ENCODE results near the gene MYOM3.
"Not testable (repeated sequence)": the region's sequence is repeated elsewhere in the genome, so short reads cannot be mapped to it uniquely, and the experiment has no call there.

The MYOM3 gene

DNA sequence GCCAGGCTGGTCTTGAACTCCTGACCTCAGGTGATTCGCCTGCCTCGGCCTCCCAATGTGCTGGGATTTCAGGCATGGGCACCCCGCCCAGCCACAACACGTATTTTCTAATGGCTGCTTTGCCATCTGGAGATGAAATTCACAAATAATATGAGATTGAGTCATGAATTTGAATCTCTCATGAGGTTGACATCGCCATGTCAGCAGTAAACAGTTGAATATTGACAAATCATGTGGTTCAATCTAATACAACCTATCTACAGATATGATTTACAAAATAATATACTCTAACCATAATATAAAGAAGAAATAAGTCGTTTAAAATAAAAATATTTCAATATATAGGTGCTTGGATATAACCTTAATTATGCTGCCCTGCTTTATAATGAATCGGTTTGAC lies 42.1 kb downstream of the MYOM3 start:
- DNase-seq: no peak

DNA sequence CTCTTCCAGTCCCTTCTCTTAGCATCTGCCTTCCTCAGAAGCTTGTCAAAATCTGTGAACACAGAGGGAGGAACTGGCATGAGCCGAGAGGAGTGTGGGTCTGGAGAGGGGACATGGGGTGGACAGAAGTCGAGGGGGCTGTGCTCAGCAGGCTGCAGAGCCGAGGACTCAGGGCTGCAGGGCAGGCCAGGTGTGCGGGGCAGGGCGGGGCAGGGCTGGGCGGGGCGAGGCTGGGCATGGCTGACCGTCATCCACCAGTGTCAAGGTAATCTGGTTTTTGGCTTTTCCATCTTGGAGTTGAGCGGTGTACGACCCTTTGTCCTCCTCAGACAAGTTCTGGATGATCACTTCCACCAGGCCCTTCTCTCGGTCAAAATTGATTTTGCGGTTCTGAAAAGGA lies 44.0 kb downstream of the MYOM3 start:
- no peak for DNase-seq

DNA sequence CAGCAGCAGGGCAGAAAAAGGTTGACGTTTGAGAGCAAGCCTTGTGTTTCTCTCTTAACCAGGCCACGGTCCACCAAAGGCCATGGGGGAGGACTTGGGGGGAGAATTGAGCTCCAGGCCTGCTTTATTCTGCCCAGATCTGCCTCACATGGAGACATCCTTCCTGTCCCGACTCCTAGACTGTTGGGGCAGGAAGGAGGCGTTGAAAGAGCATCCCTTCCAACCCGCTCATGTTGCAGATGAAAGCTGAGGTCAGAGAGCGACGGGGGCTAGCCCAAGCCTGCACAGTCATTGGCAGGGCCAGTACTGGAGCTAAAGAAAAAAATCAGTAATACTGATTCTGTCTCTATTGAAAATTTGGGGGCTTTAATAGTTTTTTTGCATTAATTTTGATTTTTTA lies 46.6 kb downstream of the MYOM3 start:
- no peak for DNase-seq

DNA sequence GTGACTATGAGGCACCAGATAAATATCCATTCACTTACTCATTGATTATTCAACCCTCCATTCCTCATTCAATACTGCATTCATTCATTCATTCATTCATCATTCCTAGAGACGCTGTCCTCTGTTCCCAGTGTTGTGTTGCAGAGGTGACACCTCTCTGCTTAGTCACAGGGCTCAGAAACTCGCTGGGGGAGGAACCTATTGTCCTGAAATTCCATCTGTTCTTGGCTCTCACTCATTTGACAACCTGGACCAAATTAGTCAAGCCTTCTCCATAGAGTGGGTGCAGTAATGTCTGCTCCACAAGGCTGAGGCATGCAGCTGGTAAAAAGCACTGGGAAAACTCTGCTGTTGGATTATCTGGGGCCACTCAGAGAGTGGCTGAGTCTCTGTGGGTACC lies 49.7 kb downstream of the MYOM3 start:
- DNase-seq: no peak

DNA sequence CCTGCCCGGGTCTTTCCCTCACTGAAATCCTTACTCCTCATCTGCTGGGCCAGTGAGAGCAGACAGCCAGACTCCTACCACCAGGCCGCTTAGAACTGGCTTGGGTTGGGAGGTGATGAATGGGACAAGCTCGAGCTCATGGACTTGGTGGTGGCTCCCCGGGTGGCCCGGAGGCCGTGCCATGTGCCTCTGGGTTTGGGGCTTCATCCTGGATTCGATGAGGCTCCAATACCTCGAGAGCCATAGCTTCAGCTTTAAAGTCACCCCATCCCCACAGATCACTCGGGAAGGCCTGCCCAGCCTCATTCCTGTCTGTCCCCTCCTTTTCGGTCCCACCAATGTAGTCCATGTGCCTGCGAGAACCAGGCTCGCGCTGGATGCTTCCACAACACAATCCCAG lies 51.5 kb downstream of the MYOM3 start:
- DNase-seq: no peak

DNA sequence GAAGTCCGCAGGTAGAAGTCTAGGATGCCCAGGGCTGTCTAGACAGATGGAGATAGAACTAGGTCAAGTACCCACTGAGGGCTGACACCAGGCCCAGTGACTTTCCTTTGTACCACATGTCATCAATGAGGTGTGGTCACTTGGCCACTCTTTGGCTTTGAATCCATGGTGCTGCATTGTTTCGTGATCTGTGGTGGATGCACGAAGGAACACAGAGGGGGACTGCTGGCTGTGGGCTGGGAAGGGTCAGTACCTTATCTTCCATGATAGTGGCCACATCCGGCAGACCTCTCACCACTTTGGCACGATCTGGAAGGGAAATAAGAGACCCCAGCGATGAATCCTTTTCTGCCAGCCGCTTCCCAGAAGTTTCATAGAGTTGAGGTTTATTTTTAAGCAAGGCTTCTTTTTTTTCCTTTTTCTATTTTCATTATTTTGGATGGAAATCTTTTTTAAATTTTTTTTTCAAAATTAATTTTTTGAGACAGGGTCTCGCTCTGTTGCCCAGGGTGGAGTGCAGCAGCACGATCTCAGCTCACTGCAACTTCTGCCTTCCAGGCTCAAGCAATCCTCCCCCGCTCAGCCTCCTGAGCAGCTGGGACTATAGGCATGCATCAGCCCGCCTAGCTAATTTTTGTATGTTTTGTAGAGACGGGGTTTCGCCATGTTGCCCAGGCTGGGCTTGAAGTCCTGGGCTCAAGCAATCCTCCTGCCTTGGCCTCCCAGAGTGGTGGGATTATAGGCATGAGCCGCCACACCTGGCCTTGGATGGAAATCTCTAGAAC lies 53.1 kb downstream of the MYOM3 start:
- no peak for DNase-seq

DNA sequence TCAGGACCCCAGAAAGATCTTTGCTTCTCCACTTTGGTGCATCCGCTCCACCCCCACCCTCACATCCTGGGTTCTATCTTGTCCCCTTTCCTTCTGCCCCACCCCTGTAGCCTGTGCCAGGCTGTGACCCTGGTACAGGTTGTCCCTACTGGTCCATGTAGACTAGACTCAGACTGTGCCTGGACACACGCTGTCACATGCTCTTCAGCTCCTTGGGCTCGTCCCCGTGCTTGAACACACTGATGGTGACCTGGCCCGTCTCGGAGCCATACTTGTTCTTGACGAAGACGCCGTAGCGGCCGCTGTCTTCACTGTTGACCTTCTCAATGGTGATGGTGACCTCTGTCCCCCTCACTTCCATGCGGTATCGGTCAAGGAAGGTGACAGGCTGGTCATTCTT lies 54.8 kb downstream of the MYOM3 start:
- no peak for DNase-seq

DNA sequence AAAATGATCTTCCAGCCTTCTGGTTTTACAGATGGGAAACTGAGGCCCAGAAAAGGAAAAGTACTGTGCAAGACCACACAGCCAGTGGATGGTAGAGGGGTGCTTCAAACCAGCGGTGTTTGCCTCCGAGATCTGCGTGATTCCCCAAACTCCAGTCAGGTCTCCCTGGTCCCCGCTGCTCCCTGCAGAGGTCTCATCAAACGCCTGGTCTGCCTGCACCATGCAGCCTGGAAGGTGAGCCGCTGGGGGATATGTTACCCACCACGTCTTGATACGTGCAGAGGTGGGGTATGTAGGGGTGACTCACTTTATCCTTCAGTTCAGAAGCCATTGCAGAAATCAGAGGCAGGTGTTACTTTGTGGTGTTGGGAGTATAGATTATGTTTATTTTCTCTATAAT lies 56.3 kb downstream of the MYOM3 start:
- no peak for DNase-seq

DNA sequence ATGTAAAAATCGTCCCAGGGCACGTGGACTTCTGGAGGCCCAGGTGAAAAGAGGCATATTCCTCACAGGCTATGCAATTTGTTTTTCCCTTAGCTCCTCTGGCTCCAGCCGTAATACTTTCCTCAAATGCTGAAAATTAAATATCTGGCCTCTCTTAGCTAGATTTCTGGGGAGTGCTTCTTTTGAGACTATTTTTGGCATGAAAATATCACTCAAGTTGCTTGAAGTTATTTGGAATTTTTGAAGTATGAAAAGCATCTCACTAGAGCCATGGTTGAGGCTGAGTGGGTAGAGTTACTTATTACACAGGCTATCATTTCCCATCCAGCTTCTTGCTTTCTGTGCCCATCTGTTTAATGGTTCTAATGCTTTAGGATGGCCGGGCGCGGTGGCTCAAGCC lies 59.7 kb downstream of the MYOM3 start:
- peak; percentile 12 for DNase-seq

DNA sequence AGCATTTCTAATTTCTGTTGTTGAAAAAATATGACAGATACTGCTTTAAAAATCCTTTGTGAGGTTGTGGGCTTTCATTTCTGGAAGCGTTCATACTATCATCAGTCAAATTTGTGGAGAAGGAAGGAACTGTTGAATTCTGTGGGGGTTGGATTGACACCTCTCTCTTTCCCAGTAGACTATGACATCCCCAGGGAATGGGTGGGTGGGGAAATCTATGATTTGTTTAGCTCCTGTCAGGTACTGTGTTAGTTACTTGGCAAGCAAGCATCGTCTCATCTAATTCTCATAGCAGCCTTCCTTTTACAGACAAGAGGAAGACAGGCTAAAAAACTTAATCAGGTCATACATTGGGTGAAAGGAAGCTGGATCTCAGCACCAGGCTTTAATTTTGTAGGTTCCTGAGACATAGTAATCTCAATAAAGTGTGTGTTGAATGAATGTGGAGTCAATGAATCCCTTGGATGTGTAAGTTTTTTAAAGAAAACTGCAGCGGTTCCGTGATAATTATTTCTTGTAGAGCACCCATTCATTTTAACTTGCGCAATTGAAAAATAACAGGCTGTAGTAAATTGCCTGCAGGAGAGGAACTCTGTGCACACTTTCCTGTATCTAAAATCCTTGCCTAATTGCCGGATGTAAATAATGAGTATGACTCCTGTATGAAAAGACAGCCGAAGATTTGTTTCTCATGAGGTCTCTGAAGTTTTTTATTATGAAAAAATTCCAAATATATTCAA lies 60.6 kb downstream of the MYOM3 start:
- no peak for DNase-seq

DNA sequence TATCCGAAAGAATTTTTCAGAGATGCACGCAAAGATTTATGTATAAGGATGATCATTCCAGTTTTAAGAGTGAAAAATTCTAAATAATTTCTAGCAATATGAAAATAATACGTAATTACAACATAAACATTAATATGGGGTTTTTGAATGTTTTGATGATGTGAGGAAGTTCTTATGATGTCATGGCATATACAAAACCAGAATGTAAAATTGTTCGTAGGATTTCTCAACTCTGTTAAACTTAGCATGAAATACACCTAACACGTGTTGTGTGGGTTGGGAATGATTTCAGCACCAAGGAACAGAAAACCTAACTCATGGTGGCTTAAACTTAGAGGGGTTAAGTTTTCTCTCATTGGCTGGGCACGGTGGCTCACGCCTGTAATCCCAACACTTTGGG lies 62.2 kb downstream of the MYOM3 start:
- no peak for DNase-seq

DNA sequence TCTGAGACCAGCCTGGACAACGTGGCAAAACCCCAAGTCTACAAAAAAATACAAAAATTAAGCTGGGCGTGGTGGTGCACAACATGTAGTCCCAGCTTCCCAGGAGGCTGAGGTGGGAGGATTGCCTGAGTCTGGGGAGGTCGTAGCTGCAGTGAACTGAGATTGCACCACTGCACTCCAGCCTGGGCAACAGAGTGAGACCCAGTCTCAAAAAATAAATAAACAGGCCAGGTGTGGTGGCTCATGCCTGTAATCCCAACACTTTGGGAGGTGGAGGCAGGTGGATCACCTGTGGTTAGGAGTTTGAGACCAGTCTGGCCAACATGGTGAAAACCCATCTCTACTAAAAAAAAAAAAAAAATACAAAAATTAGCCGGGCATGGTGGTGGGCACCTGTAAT lies 63.0 kb downstream of the MYOM3 start:
- DNase-seq: not testable (repeated sequence)

DNA sequence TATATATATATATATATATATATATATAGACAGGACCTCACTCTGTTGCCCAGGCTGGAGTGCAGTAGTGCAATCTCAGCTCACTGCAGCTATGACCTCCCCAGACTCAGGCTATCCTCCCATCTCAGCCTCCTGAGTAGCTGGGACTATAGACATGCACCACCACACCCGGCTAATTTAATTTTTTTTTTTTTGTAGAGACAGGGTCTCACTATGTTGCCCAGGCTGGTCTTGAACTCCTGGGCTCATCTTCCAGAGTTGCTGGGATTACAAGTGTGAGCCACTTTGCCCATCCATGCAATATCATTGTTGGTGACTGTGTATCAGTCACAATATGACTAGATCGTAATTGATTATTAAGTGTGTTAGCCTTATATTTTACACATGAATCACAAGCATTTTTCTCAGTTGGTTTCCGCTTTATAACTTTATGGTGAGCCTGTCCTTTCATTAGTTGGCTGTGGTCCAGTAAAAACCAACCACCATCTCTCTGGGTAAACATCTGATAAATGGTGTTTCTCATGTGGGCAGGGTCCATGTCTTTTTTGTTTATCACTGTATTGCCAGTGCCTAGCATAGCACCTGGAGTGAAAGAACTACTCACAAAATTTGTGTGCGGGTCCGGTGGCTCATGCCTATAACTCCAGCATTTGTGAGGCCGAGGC lies 63.6 kb downstream of the MYOM3 start:
- DNase-seq: no peak

DNA sequence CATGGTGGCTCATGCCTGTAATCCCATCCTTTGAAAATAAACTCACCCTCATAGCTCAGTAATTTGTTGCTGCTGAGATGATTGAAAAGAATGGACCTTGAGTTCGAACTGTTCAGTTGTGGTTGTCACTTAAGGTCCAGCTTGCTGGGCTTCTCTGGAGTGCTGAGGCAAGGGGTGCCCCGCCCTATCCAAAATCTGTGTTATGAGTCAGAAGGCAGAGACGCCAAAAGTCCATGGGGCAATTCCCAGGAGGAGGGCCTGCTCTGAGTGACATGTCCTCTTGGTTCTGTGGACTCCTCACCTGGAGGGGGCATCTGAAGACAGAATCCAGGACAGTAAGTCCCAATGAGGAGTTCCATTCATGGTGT lies 64.8 kb downstream of the MYOM3 start:
- DNase-seq: peak; percentile 61

DNA sequence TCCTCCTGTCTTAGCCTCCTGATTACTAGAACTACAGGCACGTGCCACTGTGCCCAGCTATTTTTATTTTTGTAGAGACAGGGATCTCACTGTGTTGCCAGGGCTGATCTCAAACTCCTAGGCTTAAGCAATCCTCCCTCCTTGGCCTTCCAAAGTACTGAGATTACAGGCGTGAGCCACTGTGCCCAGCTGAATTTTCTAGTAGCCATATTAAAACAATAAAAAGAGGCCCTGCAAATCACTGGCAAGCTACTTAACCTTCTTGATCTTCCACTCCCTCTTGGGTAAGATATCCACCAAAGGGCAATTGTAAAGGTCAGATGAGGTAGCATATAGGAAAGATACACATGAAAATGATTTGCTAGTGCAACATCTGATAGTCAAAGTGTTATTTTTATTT lies 66.2 kb downstream of the MYOM3 start:
- DNase-seq: no peak

DNA sequence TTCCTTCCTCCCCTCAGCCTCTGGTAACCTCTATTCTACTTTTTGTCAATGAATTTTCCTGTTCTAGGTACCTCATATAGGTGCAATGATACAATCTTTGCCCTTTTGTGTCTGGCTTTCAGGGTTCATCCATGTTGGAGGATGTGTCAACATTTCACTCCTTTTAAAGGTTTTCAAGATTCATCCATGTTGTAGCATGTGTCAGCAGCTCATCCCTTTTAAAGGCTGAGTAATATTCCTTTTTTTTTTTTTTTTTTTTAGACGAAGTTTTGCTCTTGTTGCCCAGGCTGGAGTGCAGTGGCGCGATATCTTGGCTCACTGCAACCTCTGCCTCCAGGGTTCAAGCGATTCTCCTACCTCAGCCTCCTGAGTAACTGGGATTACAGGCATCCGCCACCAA lies 67.3 kb downstream of the MYOM3 start:
- not testable (repeated sequence) for DNase-seq

DNA sequence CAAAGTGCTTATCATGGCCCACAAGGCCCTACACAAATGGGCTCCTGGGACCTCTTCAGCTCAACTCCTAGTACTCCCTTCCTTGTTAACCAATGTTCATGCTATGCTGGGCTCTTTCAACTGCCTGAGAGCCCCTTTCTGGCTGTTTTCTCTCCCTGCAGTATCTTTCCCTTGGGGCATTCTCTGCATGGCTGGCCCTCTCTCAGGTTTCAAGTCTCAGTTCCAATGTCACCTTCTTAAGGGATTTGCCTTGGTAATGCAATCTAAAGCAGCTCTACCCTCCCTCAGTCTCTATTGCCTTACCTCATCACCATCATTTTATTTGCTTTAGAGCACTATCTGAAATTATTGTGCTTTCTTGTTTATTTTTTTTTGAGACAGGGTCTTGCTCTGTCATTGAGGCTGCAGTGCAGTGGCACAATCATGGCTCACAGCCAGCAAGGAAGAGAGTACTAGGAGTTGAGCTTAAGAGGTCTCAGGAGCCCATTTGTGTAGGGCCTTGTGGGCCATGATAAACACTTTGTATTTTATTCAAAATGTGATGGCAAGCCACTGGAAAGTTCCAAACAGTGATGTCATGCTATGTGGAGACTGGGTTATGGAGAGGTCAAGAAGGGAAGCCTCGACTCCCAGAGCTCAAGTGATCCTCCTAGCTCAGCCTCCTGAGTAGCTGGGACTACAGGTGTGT lies 68.4 kb downstream of the MYOM3 start:
- no peak for DNase-seq

DNA sequence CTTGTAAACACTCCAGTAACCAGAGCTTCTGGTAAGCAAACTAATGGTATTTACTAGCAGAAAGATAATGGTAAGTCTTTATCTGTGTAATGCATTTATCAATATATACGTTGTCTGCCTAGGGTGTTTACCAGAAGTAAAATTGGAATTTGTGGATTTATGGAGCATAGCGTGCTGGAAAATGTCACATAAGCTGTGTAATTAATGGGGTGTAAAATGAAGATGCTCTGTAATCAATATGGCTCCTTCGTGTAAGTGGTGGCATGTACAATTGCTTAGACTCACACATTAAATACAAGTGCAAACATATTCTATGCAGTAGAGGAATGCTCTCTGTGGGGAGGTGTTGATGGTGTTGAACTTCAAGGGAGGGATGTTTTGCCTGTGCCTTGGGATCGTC lies 69.6 kb downstream of the MYOM3 start:
- no peak for DNase-seq

DNA sequence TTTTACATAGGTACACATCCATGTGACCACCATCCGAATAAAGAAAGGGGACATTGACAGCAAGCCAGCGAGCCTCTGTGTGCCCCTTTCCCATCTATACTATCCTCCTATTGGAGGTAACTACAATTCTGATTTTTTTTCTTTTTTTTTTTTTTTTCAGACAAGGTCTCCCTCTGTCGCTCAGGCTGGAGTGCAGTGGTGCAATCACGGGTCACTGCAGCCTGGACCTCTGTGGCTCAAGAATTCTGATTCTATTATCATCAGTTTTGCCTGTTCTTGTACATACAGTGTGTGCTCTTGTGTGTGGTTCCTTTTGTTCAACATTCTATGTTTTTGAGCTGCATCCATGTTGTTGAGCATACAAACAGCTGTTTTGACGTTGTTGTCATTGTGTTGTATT lies 75.8 kb downstream of the MYOM3 start:
- DNase-seq: no peak

DNA sequence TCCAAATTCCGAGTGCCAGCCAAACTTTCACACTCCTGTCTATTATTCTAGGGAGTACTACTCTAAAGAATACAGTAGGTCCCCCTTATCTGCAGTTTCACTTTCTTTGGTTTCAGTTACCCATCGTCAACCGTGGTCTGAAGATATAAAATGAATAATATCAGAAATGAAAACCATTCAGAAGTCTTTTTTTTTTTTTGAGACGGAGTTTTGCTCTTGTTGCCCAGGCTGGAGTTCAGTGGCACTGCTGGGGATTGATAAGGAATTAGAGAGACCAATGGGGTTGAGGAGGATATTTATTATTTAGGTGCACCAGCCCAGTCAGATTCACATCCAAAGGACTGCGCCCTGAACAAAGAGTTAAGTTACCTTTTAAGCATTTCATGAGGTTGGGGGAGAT lies 79.0 kb downstream of the MYOM3 start:
- DNase-seq: no peak

DNA sequence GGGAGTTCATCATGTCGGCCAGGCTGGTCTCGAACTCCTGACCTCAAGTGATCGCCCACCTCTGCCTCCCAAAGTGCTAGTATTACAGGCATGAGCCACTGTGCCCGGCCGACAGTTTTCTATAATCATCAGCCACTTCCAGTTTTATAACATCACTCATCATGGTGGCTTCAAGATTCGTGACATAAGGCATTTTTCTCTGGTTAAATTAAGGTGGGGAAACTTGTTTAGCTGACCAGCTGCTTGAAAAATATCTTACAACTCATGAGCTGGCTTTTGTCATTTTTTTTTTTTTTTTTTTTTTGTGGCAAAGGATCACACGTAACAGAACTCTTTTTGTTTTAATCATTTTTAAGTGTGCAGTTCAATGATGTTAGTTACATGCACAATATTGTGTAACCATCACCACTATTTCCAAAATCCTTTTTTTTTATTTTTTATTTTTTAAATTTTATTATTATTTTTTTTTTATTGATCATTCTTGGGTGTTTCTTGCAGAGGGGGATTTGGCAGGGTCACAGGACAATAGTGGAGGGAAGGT lies 80.9 kb downstream of the MYOM3 start:
- DNase-seq: not testable (repeated sequence)

DNA sequence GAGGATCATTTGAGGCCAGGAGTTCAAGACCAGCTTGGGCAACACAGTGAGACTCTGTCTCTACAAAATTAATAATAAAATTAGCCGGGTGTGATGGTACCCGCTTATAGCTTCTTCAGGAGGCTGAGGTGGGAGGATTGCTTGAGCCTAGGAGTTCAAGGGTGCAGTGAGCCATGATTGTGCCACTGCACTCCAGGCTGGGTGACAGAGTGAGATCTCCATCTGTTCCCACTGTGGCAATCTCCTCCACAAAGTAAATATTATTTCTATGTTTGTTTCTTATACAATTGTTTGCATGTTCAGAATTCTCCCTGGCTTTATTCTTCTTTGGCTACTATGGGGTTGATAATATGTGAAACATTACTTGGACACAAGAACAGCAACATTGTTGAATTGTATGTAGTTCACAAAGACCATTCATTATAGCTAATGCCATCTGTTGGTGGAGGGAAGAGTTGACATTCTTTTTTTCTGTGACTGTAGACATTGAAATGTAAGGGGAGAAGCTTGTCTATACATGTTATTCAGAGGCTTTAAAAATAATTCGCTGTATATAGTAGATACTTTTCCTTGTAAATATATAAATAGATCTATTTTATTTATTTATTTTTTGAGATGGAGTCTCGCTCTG lies 84.0 kb downstream of the MYOM3 start:
- peak; percentile 66 for DNase-seq

Data from fibroblast of skin of right biceps (primary cell).